Measurements from ENCODE around the gene PLEKHN1. TPM values are rescaled to one million over a fixed set of nuclear protein-coding genes. Genes with fewer than 3 reads are reported as not detected.
A peak's percentile ranks its signal among the peaks of the same experiment; 100 is the strongest.
"Not testable (repeated sequence)": the region's sequence is repeated elsewhere in the genome, so short reads cannot be mapped to it uniquely, and the experiment has no call there.

PLEKHN1 gene
- total and polyA plus RNA-seq, 3 experiments from 2014 or later: 0.49 to 3.5 (median 2.7) TPM

- Mint-ChIP-seq H3K36me3 (no peaks in the 10 kb centered on the region), H3K4me1 (peaks cover 10 to 14% (median 11%) of the 10 kb centered on the region in 3 donors), H3K27ac (no peak overlapping the region), H3K9me3 (peaks cover 0 to 2% (median 0%) of the 10 kb centered on the region in 5 donors), H3K4me3 (no peak overlapping the region), H3K27me3 (peaks cover 21 to 46% of the 10 kb centered on the region in 2 donors)
- H3K27me3 ChIP-seq (ENCODE audit: insufficient read depth, low read length, poor library complexity, severe bottlenecking): peaks cover 30% of the 10 kb centered on the region
- no peak overlapping the region for H3K4me3 ChIP-seq (ENCODE audit: low read length)
- H3K4me1 ChIP-seq (ENCODE audit: insufficient read depth, low read length): peaks cover 8% of the 10 kb centered on the region
- DNase-seq: no peak
- no peaks in the 10 kb centered on the region for H3K9me3 ChIP-seq (ENCODE audit: low read length)
- POLR2A ChIA-PET: interaction anchor here (0.5 kb wide), 1 partner anchor 19 kb away, joined by 3 read pairs; no protein-coding TSS in a partner anchor
- CTCF ChIA-PET: interaction anchor here (1.7 kb wide), 1 partner anchor 23 kb away, joined by 8 read pairs; no protein-coding TSS in a partner anchor
- no peaks in the 10 kb centered on the region for H3K36me3 ChIP-seq (ENCODE audit: insufficient read depth, low read length)
- no peak overlapping the region for H3K27ac ChIP-seq (ENCODE audit: low read depth, low read length)
Measured at GRCh38 chr1:1006305-1007159, 40.2 kb downstream of the PLEKHN1 start.

GRCh38 chr1:1010131-1010530 is 43.8 kb downstream of the PLEKHN1 start:
- H3K27ac ChIP-seq (ENCODE audit: low read depth, low read length); POLR2A ChIA-PET: not testable (repeated sequence)

GRCh38 chr1:1011396-1011949 is 45.2 kb downstream of the PLEKHN1 start:
- no peaks in the 10 kb centered on the region for H3K9me3 Mint-ChIP-seq
- ChIA-PET POLR2A (no interaction called here), CTCF (no interaction called here)
- Histone ChIP-seq H3K4me3 (ENCODE audit: low read length) (no peak overlapping the region), H3K4me1 (ENCODE audit: insufficient read depth, low read length) (peaks cover 21% of the 10 kb centered on the region), H3K36me3 (ENCODE audit: insufficient read depth, low read length) (no peaks in the 10 kb centered on the region), H3K9me3 (ENCODE audit: low read length) (no peaks in the 10 kb centered on the region), H3K27ac (ENCODE audit: low read depth, low read length) (no peak overlapping the region), H3K27me3 (ENCODE audit: insufficient read depth, low read length, poor library complexity, severe bottlenecking) (no peaks in the 10 kb centered on the region)
- peaks cover 17 to 33% (median 21%) of the 10 kb centered on the region in 3 donors for H3K4me1 Mint-ChIP-seq
- H3K27ac Mint-ChIP-seq: peak overlapping the region in 2 of 8 donors; percentile 32 to 56
- no peak for DNase-seq
- peaks cover 7 to 18% of the 10 kb centered on the region in 2 donors for H3K27me3 Mint-ChIP-seq
- peak overlapping the region in 4 of 7 donors; percentile 14 to 47 (median 26) for H3K4me3 Mint-ChIP-seq
- H3K36me3 Mint-ChIP-seq: peaks cover 0 to 8% (median 0%) of the 10 kb centered on the region in 3 donors

More at GRCh38 chr1:1010131-1010530, 43.8 kb downstream of the PLEKHN1 start:
- H3K9me3 Mint-ChIP-seq; CTCF ChIA-PET; H3K9me3 ChIP-seq (ENCODE audit: low read length); H3K36me3 Mint-ChIP-seq; H3K27me3 ChIP-seq (ENCODE audit: insufficient read depth, low read length, poor library complexity, severe bottlenecking); H3K4me3 ChIP-seq (ENCODE audit: low read length); H3K36me3 ChIP-seq (ENCODE audit: insufficient read depth, low read length); DNase-seq: not testable (repeated sequence)
- Mint-ChIP-seq H3K27me3 (peaks cover 12 to 27% of the 10 kb centered on the region in 2 donors), H3K4me1 (peaks cover 20 to 35% (median 23%) of the 10 kb centered on the region in 3 donors), H3K4me3 (peak overlapping the region in 1 of 7 donors; percentile 54), H3K27ac (peak overlapping the region in 1 of 8 donors; percentile 56)
- H3K4me1 ChIP-seq (ENCODE audit: insufficient read depth, low read length): peaks cover 23% of the 10 kb centered on the region

- H3K4me1 Mint-ChIP-seq: peaks cover 23 to 38% (median 26%) of the 10 kb centered on the region in 3 donors
- H3K9me3 Mint-ChIP-seq; H3K27me3 ChIP-seq (ENCODE audit: insufficient read depth, low read length, poor library complexity, severe bottlenecking); H3K36me3 Mint-ChIP-seq; H3K36me3 ChIP-seq (ENCODE audit: insufficient read depth, low read length); DNase-seq; H3K9me3 ChIP-seq (ENCODE audit: low read length); POLR2A ChIA-PET: not testable (repeated sequence)
- H3K27ac ChIP-seq (ENCODE audit: low read depth, low read length): peak overlapping the region; percentile 83
- CTCF ChIA-PET: interaction anchor here (1.3 to 3.0 kb wide), 8 partner anchors 8 to 143 kb away, joined by 3 to 21 read pairs (median 6); no protein-coding TSS in a partner anchor
- peak overlapping the region; percentile 94 to 99 (median 97) for H3K4me3 Mint-ChIP-seq
- H3K27me3 Mint-ChIP-seq: peaks cover 5 to 17% of the 10 kb centered on the region in 2 donors
- H3K4me1 ChIP-seq (ENCODE audit: insufficient read depth, low read length): peaks cover 21% of the 10 kb centered on the region
- H3K27ac Mint-ChIP-seq: peak overlapping the region; percentile 93 to 99 (median 98)
- peak overlapping the region; percentile 87 for H3K4me3 ChIP-seq (ENCODE audit: low read length)
Measured at GRCh38 chr1:1012736-1013104, 46.4 kb downstream of the PLEKHN1 start.

- Histone ChIP-seq H3K36me3 (ENCODE audit: insufficient read depth, low read length) (no peaks in the 10 kb centered on the region), H3K27me3 (ENCODE audit: insufficient read depth, low read length, poor library complexity, severe bottlenecking) (no peaks in the 10 kb centered on the region), H3K4me1 (ENCODE audit: insufficient read depth, low read length) (peaks cover 21% of the 10 kb centered on the region), H3K9me3 (ENCODE audit: low read length) (no peaks in the 10 kb centered on the region), H3K27ac (ENCODE audit: low read depth, low read length) (peak within 1 kb of the TSS; percentile 83), H3K4me3 (ENCODE audit: low read length) (peak within 1 kb of the TSS; percentile 87)
- Mint-ChIP-seq H3K36me3 (peaks cover 0 to 8% (median 0%) of the 10 kb centered on the region in 3 donors), H3K27ac (peak within 1 kb of the TSS; percentile 93 to 99 (median 98)), H3K4me1 (peaks cover 23 to 38% (median 26%) of the 10 kb centered on the region in 3 donors), H3K27me3 (peaks cover 3 to 12% of the 10 kb centered on the region in 2 donors), H3K9me3 (no peaks in the 10 kb centered on the region), H3K4me3 (peak within 1 kb of the TSS; percentile 94 to 99 (median 97))
- ChIA-PET CTCF (interaction anchor here (1.0 to 3.0 kb wide), 11 partner anchors 9 to 144 kb away, joined by 3 to 21 read pairs (median 5); no protein-coding TSS in a partner anchor), POLR2A (interaction anchor here (1.3 to 2.0 kb wide), 2 partner anchors 12 to 103 kb away, joined by 3 to 6 read pairs; partner anchors contain the start of gene C1orf159)
- peak; percentile 84 to 94 (median 87) for DNase-seq
Measured at GRCh38 chr1:1013105-1013921, 47.0 kb downstream of the PLEKHN1 start, which contains the start of gene ISG15. Gene ISG15 (plus strand): TSS chr1:1013497. CDS start chr1:1013574, 77 bp downstream.

- Mint-ChIP-seq H3K36me3 (peaks cover 0 to 8% (median 0%) of the 10 kb centered on the region in 3 donors), H3K4me3 (peak overlapping the region; percentile 94 to 99 (median 97)), H3K27me3 (peaks cover 3 to 9% of the 10 kb centered on the region in 2 donors), H3K27ac (peak overlapping the region; percentile 93 to 99 (median 98)), H3K9me3 (no peaks in the 10 kb centered on the region), H3K4me1 (peaks cover 23 to 40% (median 25%) of the 10 kb centered on the region in 3 donors)
- Histone ChIP-seq H3K36me3 (ENCODE audit: insufficient read depth, low read length) (no peaks in the 10 kb centered on the region), H3K4me3 (ENCODE audit: low read length) (peak overlapping the region; percentile 87), H3K27ac (ENCODE audit: low read depth, low read length) (peak overlapping the region; percentile 83), H3K4me1 (ENCODE audit: insufficient read depth, low read length) (peaks cover 24% of the 10 kb centered on the region), H3K9me3 (ENCODE audit: low read length) (no peaks in the 10 kb centered on the region), H3K27me3 (ENCODE audit: insufficient read depth, low read length, poor library complexity, severe bottlenecking) (no peaks in the 10 kb centered on the region)
- ChIA-PET POLR2A (interaction anchor here (1.1 to 2.0 kb wide), 3 partner anchors 13 to 102 kb away, joined by 3 to 6 read pairs (median 4); partner anchors contain the start of gene C1orf159), CTCF (interaction anchor here (1.0 to 3.0 kb wide), 12 partner anchors 8 to 145 kb away, joined by 3 to 21 read pairs (median 5); no protein-coding TSS in a partner anchor)
- DNase-seq: peak in 4 of 5 donors; percentile 19 to 61 (median 40)
Measured at GRCh38 chr1:1013922-1014648, 47.8 kb downstream of the PLEKHN1 start.

All from CD8-positive, alpha-beta memory T cell (primary cell).